Mesendoderm (in vitro differentiated cells): ENCODE results near the gene ZWINT. TPM values are rescaled to one million over a fixed set of nuclear protein-coding genes. Genes with fewer than 3 reads are reported as not detected.

Experiments used
- DNase-seq: peaks from one replicate; pipeline ENCODE4 v3.0.0; 2013
- H2AK5ac ChIP-seq: 2 replicates; pipeline ENCODE4 v1.6.1; 2013; ENCODE audit warnings: low read length, inconsistent platforms
- H2BK120ac ChIP-seq: 2 replicates; pipeline ENCODE4 v1.6.1; 2013; ENCODE audit warnings: low read depth, mild to moderate bottlenecking, low read length, moderate library complexity, mixed read lengths
- H2BK15ac ChIP-seq: replicated peaks from 2 replicates; pipeline ENCODE4 v1.6.1; 2013; ENCODE audit warnings: low read depth, mild to moderate bottlenecking, moderate library complexity
- H2BK5ac ChIP-seq: 2 replicates; pipeline ENCODE4 v1.6.1; 2013; ENCODE audit warnings: low read length, inconsistent platforms
- H3K18ac ChIP-seq: 2 replicates; pipeline ENCODE4 v1.6.1; 2013; ENCODE audit warnings: mild to moderate bottlenecking, low read length, mixed read lengths
- H3K23ac ChIP-seq: one replicate; pipeline ENCODE4 v1.6.1; 2013; ENCODE audit warnings: low read length
- H3K27ac ChIP-seq: 2 replicates; pipeline ENCODE4 v1.5.1; 2013; ENCODE audit warnings: low read depth, mild to moderate bottlenecking, inconsistent platforms, low read length, moderate library complexity
- H3K27me3 ChIP-seq: 2 replicates; pipeline ENCODE4 v1.6.1; 2013; ENCODE audit warnings: low read length, control low read depth, mild to moderate bottlenecking, inconsistent platforms; ENCODE audit not compliant: insufficient read depth, poor library complexity
- H3K36me3 ChIP-seq: 2 replicates; pipeline ENCODE4 v1.6.1; 2013; ENCODE audit warnings: low read length, inconsistent platforms; ENCODE audit not compliant: control insufficient read depth, insufficient read depth
- H3K4ac ChIP-seq: one replicate; pipeline ENCODE4 v1.6.1; 2013; ENCODE audit warnings: low read depth, mild to moderate bottlenecking, low read length, moderate library complexity
- H3K4me1 ChIP-seq: 2 replicates; pipeline ENCODE4 v1.6.1; 2013; ENCODE audit warnings: low read depth, low read length, inconsistent platforms; ENCODE audit not compliant: control insufficient read depth
- H3K4me2 ChIP-seq: 2 replicates; pipeline ENCODE4 v1.6.1; 2013; ENCODE audit warnings: low read length
- H3K4me3 ChIP-seq: 2 replicates; pipeline ENCODE4 v1.5.1; 2013; ENCODE audit warnings: mild to moderate bottlenecking, low read length
- H3K56ac ChIP-seq: one replicate; pipeline ENCODE4 v1.6.1; 2013; ENCODE audit warnings: low read length
- H3K79me1 ChIP-seq: 2 replicates; pipeline ENCODE4 v1.6.1; 2013; ENCODE audit warnings: low read length, inconsistent platforms
- H3K79me2 ChIP-seq: 2 replicates; pipeline ENCODE4 v1.6.1; 2013; ENCODE audit warnings: mild to moderate bottlenecking, low read length; ENCODE audit not compliant: control insufficient read depth, insufficient read depth
- H3K9ac ChIP-seq: 2 replicates; pipeline ENCODE4 v1.6.1; 2013; ENCODE audit warnings: low read length, inconsistent platforms
- H4K5ac ChIP-seq: one replicate; pipeline ENCODE4 v1.6.1; 2013; ENCODE audit warnings: low read length
- H4K8ac ChIP-seq: one replicate; pipeline ENCODE4 v1.6.1; 2013; ENCODE audit warnings: low read depth, mild to moderate bottlenecking, control low read depth, low read length, moderate library complexity
- WGBS: extraction: QIAGEN DNeasy Blood & Tissue Kit; methylation state at CpG from one replicate; pipeline ENCODE4 v1.1.7; 2013; ENCODE audit warnings: low lambda C conversion rate, missing lambda C conversion rate; ENCODE audit not compliant: insufficient coverage; ENCODE audit errors: extremely low coverage; 5-methylcytosine and 5-hydroxymethylcytosine counted together
- polyA plus RNA-seq, 2 experiments: library from polyadenylated mRNA; stranded (reverse); fragments of 200-250 nt; gene quantifications; one replicate each; pipeline ENCODE4 v1.2.3, GENCODE V29; 2013

ZWINT gene, protein sequence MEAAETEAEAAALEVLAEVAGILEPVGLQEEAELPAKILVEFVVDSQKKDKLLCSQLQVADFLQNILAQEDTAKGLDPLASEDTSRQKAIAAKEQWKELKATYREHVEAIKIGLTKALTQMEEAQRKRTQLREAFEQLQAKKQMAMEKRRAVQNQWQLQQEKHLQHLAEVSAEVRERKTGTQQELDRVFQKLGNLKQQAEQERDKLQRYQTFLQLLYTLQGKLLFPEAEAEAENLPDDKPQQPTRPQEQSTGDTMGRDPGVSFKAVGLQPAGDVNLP
- polyA plus RNA-seq (2013, experiment 1 of 2) = 96.4 TPM
- polyA plus RNA-seq (2013, experiment 2 of 2) = 101 TPM

DNA sequence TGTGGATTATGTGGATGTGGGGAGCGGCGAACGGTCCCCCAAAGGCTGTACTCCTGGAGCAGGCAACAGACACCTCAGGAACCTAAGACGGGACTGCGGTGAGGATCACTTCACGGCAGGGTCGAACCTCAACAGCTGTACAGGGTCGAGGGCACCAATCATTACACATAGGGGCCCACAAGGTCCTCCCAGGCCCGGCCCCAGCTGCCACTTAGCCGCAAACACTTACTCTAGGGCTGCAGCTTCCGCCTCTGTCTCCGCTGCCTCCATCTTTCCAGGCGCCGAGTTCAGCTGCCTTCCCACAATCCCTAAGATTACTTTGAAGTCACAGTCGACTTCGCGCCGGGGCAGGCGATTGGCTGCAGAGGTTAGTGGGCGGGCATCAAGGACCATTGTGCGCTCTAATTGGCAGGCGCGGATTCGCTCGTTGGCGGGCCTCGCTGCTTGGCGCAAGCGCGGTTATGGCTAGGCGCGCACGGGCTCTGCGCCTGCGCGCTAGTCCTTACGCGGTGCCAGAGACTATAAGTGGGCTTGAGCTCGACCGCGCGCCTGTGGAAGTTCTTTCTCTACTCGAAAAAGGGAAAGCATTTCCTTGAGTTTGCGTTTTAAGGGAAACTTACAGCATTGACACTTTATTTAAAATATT, at the start of gene ZWINT:
Gene ZWINT, minus strand, starts transcription at position 293 of the 646 bp plus-strand sequence. Its CDS starts 23 bp downstream, at position 270.
- Histone ChIP-seq H3K4me2 (peak within 1 kb of the TSS; percentile 75), H3K79me1 (peaks cover 18% of the 10 kb centered on the region), H3K27ac (no peak within 1 kb of the TSS), H3K18ac (peak within 1 kb of the TSS; percentile 93), H3K4me3 (peak within 1 kb of the TSS; percentile 93), H3K27me3 (no peaks in the 10 kb centered on the region), H2AK5ac (no peak within 1 kb of the TSS), H2BK5ac (no peak within 1 kb of the TSS), H3K9ac (peak within 1 kb of the TSS; percentile 97), H3K79me2 (peaks cover 29% of the 10 kb centered on the region), H2BK120ac (no peak within 1 kb of the TSS), H3K4ac (peak within 1 kb of the TSS; percentile 46), H4K8ac (no peak within 1 kb of the TSS), H3K23ac (no peak within 1 kb of the TSS), H3K36me3 (peaks cover 10% of the 10 kb centered on the region), H3K56ac (peak within 1 kb of the TSS; percentile 97), H3K4me1 (peaks cover 4% of the 10 kb centered on the region), H4K5ac (no peak within 1 kb of the TSS), H2BK15ac (no peak within 1 kb of the TSS)
- no CpG with 5 or more reads among the region's 44 CpGs for WGBS
- DNase-seq = peak; percentile 98

DNA sequence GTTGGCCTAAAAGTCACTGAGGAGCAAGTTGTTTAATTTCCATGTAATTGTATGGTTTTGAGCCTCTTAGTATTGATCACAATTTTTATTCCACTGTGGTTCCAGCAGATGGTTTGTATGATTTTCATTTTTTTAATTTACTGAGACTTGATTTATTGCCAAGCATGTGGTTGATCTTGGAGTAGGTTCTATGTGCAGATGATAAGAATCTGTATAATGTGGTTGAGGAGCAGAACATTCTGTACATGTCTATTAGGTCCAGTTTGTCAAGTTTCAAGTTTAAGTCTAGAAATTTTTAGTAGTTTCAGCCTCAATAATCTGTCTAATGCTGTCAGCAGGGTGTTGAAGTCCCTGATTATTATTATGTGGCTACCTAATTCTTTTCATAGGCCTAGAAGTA, 22.7 kb upstream of the ZWINT start:
- Histone ChIP-seq H2BK15ac (no peak overlapping the region), H4K5ac (no peak overlapping the region), H2AK5ac (no peak overlapping the region), H3K23ac (no peak overlapping the region), H4K8ac (no peak overlapping the region), H2BK5ac (no peak overlapping the region), H3K4me1 (no peaks in the 10 kb centered on the region), H3K4me2 (no peak overlapping the region), H3K4ac (no peak overlapping the region), H2BK120ac (no peak overlapping the region), H3K27ac (no peak overlapping the region), H3K9ac (no peak overlapping the region), H3K56ac (no peak overlapping the region), H3K79me2 (no peaks in the 10 kb centered on the region), H3K27me3 (no peaks in the 10 kb centered on the region), H3K18ac (no peak overlapping the region), H3K4me3 (no peak overlapping the region), H3K79me1 (no peaks in the 10 kb centered on the region), H3K36me3 (no peaks in the 10 kb centered on the region)
- no peak for DNase-seq

DNA sequence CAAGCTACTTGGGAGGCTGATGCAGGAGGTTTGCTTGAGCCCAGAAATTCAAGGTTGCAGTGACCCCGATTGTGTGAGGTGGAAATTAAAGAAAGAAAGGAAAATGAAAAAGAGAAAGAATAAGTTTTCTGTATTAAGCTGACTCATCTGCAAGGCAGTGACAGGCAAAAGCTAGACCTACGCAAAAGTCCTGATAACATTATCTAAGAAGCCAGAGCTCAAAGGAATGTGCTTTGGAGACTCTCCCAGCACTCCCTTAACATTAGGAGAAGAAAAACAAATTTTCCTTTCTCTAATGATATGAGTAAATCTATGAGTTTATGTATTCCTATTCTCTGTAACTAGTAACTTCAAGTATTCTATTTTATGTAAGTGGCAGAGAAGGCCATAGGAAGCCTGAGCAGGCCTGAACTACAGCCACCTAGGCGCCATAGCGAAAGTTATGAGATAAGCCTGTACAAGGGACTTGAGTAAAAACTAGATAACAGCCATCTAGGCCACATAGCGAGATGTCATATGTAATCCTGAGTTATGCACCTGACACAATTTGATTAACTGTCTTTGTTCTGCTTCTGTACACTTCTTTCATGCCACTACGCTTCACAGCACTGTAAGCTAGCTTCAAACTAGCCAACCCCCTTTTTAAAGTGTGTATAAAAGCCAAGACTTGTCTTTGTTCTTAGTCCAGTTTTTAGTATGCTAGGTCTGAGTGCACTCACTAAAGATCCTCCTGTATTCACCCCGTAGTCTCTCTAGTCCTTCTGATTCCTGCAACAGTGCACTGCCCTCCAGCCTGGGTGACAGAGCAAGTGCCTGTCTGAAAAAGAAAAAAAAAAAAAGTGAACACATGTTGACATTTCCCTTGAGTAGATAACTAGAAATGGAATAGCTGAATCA, 9.4 kb upstream of the ZWINT start:
- Histone ChIP-seq H3K23ac (no peak overlapping the region), H2BK120ac (no peak overlapping the region), H3K27ac (no peak overlapping the region), H3K18ac (no peak overlapping the region), H3K4ac (no peak overlapping the region), H3K56ac (no peak overlapping the region), H3K79me2 (no peaks in the 10 kb centered on the region), H4K5ac (no peak overlapping the region), H3K4me2 (no peak overlapping the region), H3K79me1 (no peaks in the 10 kb centered on the region), H2BK5ac (no peak overlapping the region), H3K4me1 (no peaks in the 10 kb centered on the region), H3K4me3 (no peak overlapping the region), H3K9ac (no peak overlapping the region), H4K8ac (no peak overlapping the region), H3K27me3 (no peaks in the 10 kb centered on the region), H2BK15ac (no peak overlapping the region), H3K36me3 (no peaks in the 10 kb centered on the region), H2AK5ac (no peak overlapping the region)
- no CpG with 5 or more reads among the region's 7 CpGs for WGBS
- DNase-seq = peak; percentile 70

DNA sequence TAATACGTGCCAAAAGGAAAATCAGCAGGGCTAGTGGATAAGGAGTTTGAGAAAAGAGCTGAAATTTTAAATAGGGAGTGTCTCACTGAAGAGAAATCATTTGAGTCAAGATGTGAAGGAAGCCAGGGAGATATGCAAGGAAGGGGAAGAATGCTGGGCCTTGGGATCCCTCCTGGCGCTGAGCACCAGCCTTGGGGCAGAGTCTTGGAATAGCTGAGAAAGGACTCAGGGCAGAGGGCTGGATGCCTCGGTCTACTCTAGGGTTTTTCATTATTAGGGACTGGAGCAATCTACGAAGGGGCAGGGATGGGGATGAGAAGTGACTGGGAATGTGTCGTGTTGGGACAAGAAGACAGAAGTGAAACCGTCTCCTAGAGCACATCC, 484 bp downstream of the ZWINT start:
- peak; percentile 38 for DNase-seq
- no peak overlapping the region for H2AK5ac ChIP-seq
- H3K9ac ChIP-seq = peak overlapping the region; percentile 97
- H3K27ac ChIP-seq = no peak overlapping the region
- H3K56ac ChIP-seq = peak overlapping the region; percentile 97
- H3K4me2 ChIP-seq = peak overlapping the region; percentile 75
- H3K79me1 ChIP-seq = peaks cover 18% of the 10 kb centered on the region
- peaks cover 10% of the 10 kb centered on the region for H3K36me3 ChIP-seq
- H4K5ac ChIP-seq = no peak overlapping the region
- peaks cover 29% of the 10 kb centered on the region for H3K79me2 ChIP-seq
- peak overlapping the region; percentile 46 for H3K4ac ChIP-seq
- H3K4me3 ChIP-seq = peak overlapping the region; percentile 93
- WGBS = no CpG with 5 or more reads among the region's 6 CpGs
- no peak overlapping the region for H2BK5ac ChIP-seq
- H4K8ac ChIP-seq = no peak overlapping the region
- H3K18ac ChIP-seq = peak overlapping the region; percentile 93
- H3K4me1 ChIP-seq = peaks cover 4% of the 10 kb centered on the region
- no peaks in the 10 kb centered on the region for H3K27me3 ChIP-seq
- no peak overlapping the region for H3K23ac ChIP-seq
- H2BK120ac ChIP-seq = no peak overlapping the region
- H2BK15ac ChIP-seq = no peak overlapping the region

DNA sequence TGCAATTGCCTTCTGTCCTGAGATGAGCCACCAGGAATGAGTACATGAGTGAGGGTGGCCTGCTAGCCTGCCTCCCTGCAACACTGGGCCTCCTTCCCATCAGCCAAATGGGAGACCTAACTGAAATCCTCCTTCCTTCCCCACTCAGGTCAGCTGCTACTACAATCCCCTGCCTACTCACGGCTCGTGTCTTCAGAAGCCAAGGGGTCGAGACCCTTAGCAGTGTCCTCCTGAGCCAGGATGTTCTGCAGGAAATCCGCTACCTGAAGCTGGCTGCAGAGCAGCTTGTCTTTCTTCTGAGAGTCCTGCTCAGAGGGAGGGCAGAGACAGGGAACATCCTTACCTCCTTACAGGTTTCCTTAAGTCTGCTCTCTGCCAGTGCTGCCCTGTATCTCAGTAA, 1.2 kb downstream of the ZWINT start:
- Histone ChIP-seq H3K4me3 (no peak overlapping the region), H3K9ac (peak overlapping the region; percentile 97)

More for the DNA sequence above, 1.2 kb downstream of the ZWINT start:
- H3K27ac ChIP-seq = no peak overlapping the region
- H3K56ac ChIP-seq = peak overlapping the region; percentile 97
- H3K27me3 ChIP-seq = no peaks in the 10 kb centered on the region
- peaks cover 29% of the 10 kb centered on the region for H3K79me2 ChIP-seq
- H3K79me1 ChIP-seq = peaks cover 18% of the 10 kb centered on the region
- H2AK5ac ChIP-seq = no peak overlapping the region
- H3K36me3 ChIP-seq = peaks cover 10% of the 10 kb centered on the region
- no peak for DNase-seq
- H2BK15ac ChIP-seq = no peak overlapping the region
- H3K23ac ChIP-seq = no peak overlapping the region
- H3K18ac ChIP-seq = no peak overlapping the region
- no peak overlapping the region for H4K8ac ChIP-seq
- H2BK5ac ChIP-seq = no peak overlapping the region
- no peak overlapping the region for H4K5ac ChIP-seq
- no peak overlapping the region for H2BK120ac ChIP-seq
- peaks cover 4% of the 10 kb centered on the region for H3K4me1 ChIP-seq
- no peak overlapping the region for H3K4ac ChIP-seq
- WGBS = no CpG with 5 or more reads among the region's 4 CpGs
- peak overlapping the region; percentile 75 for H3K4me2 ChIP-seq
